Astrocyte (in vitro differentiated cells and primary cell): ENCODE results near the gene KNL1.

Experiments used
- CTCF ChIP-seq: IDR thresholded peaks from 2 replicates; pipeline ENCODE4 v1.5.1; 2011; ENCODE audit warnings: low read depth, mild to moderate bottlenecking, inconsistent platforms, low read length, moderate library complexity; ENCODE audit not compliant: insufficient read depth
- EZH2 ChIP-seq: IDR thresholded peaks from 2 replicates; pipeline ENCODE4 v1.6.1; 2012; ENCODE audit warnings: mild to moderate bottlenecking, low read length, inconsistent platforms; ENCODE audit not compliant: insufficient read depth

GRCh38 chr15:40558952-40559742 is 34.9 kb upstream of the KNL1 start:
- TF ChIP-seq CTCF, result no peak
- TF ChIP-seq EZH2, result no peak
